Osteoblast (primary cell): ENCODE measurements around the gene NOL4L. TPM values are rescaled to one million over a fixed set of nuclear protein-coding genes. Genes with fewer than 3 reads are reported as not detected.

Experiments
- DNase-seq: peaks from one replicate; pipeline ENCODE4 v3.0.0; 2011; ENCODE audit warnings: low spot score, mixed read lengths; ENCODE audit not compliant: insufficient read length; ENCODE audit errors: missing footprints
- H2AFZ ChIP-seq: 2 replicates; pipeline ENCODE4 v1.6.0; 2011; ENCODE audit warnings: mild to moderate bottlenecking, low read length
- H3K27ac ChIP-seq: 2 replicates; pipeline ENCODE4 v1.5.1; 2011; ENCODE audit warnings: mild to moderate bottlenecking, low read depth, low read length, moderate library complexity
- H3K27me3 ChIP-seq: 2 replicates; pipeline ENCODE4 v1.6.0; 2012; ENCODE audit warnings: mild to moderate bottlenecking, control low read depth, inconsistent platforms, low read length, moderate library complexity; ENCODE audit not compliant: insufficient read depth
- H3K36me3 ChIP-seq: 2 replicates; pipeline ENCODE4 v1.5.1; 2011; ENCODE audit warnings: mild to moderate bottlenecking, low read length, control low read depth, moderate library complexity; ENCODE audit not compliant: insufficient read depth
- H3K4me1 ChIP-seq: 2 replicates; pipeline ENCODE4 v1.5.1; 2011; ENCODE audit warnings: mild to moderate bottlenecking, low read length, control low read depth, moderate library complexity; ENCODE audit not compliant: insufficient read depth
- H3K4me2 ChIP-seq: 2 replicates; pipeline ENCODE4 v1.6.0; 2011; ENCODE audit warnings: mild to moderate bottlenecking, low read length; ENCODE audit not compliant: insufficient read depth
- H3K4me3 ChIP-seq: fragments of 200-600 bp; sonication (generic); 3 replicates; pipeline ENCODE4 v1.5.1; 2012; ENCODE audit warnings: mild to moderate bottlenecking, low read length, inconsistent platforms; ENCODE audit not compliant: insufficient read depth
- H3K79me2 ChIP-seq: 2 replicates; pipeline ENCODE4 v1.6.0; 2012; ENCODE audit warnings: mild to moderate bottlenecking, low read length, control low read depth, inconsistent platforms; ENCODE audit not compliant: insufficient read depth
- H3K9me3 ChIP-seq: 2 replicates; pipeline ENCODE4 v1.5.1; 2011; ENCODE audit warnings: low read depth, low read length, control low read depth
- H4K20me1 ChIP-seq: 2 replicates; pipeline ENCODE4 v1.6.0; 2012; ENCODE audit warnings: mild to moderate bottlenecking, low read length, control low read depth; ENCODE audit not compliant: insufficient read depth
- CTCF ChIP-seq: IDR thresholded peaks from 2 replicates; pipeline ENCODE4 v1.5.1; 2011; ENCODE audit warnings: mild to moderate bottlenecking, low read depth, low read length, moderate library complexity; ENCODE audit errors: extremely low read depth
- total RNA-seq: library from RNA; depleted of rRNA; stranded (reverse); fragments of >200 nt; gene quantifications from 2 replicates; pipeline ENCODE4 v1.2.3, GENCODE V29; 2012

The NOL4L gene
- total RNA-seq, 1 donor, result 6.2 TPM

GRCh38 chr20:32488066-32488838 lies 96.9 kb downstream of the NOL4L start:
- no peaks in the 10 kb centered on the region for H3K79me2 ChIP-seq
- H4K20me1 ChIP-seq, result no peaks in the 10 kb centered on the region
- DNase-seq, result no peak
- no peaks in the 10 kb centered on the region for H3K36me3 ChIP-seq
- H3K4me1 ChIP-seq, result peaks cover 4% of the 10 kb centered on the region
- H3K27ac ChIP-seq, result no peak overlapping the region
- H3K27me3 ChIP-seq, result peaks cover 13% of the 10 kb centered on the region
- H3K4me3 ChIP-seq, result no peak overlapping the region
- no peak overlapping the region for H3K4me2 ChIP-seq
- TF ChIP-seq CTCF, result no peak
- no peaks in the 10 kb centered on the region for H3K9me3 ChIP-seq
- H2AFZ ChIP-seq, result no peak overlapping the region

- peaks cover 13% of the 10 kb centered on the region for H3K27me3 ChIP-seq
- H3K9me3 ChIP-seq, result no peaks in the 10 kb centered on the region
- H4K20me1 ChIP-seq, result no peaks in the 10 kb centered on the region
- H2AFZ ChIP-seq, result no peak overlapping the region
- no peak for DNase-seq
- TF ChIP-seq CTCF, result no peak
- H3K4me3 ChIP-seq, result no peak overlapping the region
- H3K4me1 ChIP-seq, result peaks cover 4% of the 10 kb centered on the region
- H3K4me2 ChIP-seq, result no peak overlapping the region
- no peaks in the 10 kb centered on the region for H3K36me3 ChIP-seq
- H3K79me2 ChIP-seq, result no peaks in the 10 kb centered on the region
- no peak overlapping the region for H3K27ac ChIP-seq
Observed at GRCh38 chr20:32487381-32487780, 97.8 kb downstream of the NOL4L start.

- peak overlapping the region; percentile 91 for H3K4me2 ChIP-seq
Observed at GRCh38 chr20:32485770-32486478, 99.2 kb downstream of the NOL4L start.

More at GRCh38 chr20:32485770-32486478, 99.2 kb downstream of the NOL4L start:
- Histone ChIP-seq H3K27me3 (peaks cover 13% of the 10 kb centered on the region), H3K36me3 (no peaks in the 10 kb centered on the region), H3K27ac (no peak overlapping the region), H3K4me1 (peaks cover 4% of the 10 kb centered on the region), H4K20me1 (peaks cover 7% of the 10 kb centered on the region), H3K79me2 (peaks cover 7% of the 10 kb centered on the region), H3K9me3 (no peaks in the 10 kb centered on the region), H3K4me3 (no peak overlapping the region), H2AFZ (no peak overlapping the region)
- DNase-seq, result peak; percentile 56
- no peak for TF ChIP-seq CTCF
